ENCODE results near the gene CHPF2.

CHPF2 gene

DNA sequence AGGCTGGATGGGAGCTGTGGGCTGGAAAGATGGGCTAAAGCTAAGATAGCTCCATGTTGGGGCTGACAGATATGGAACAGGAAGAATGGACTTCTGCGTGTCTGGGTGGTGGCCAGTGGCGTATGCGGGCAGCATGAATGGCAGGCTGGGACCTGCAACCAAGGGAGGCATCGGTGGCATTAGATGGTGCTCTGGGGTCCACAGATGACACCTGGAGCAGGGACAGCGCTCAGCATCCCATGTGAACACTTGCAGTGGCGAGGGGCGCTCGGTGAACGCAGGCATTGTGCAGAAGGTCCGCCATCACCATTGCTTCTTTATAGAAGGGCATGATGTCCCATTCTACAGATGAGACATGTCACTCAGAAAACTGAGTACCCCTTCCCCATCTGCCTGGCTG is 37.2 kb downstream of the CHPF2 start:
- no peak for DNase-seq

DNA sequence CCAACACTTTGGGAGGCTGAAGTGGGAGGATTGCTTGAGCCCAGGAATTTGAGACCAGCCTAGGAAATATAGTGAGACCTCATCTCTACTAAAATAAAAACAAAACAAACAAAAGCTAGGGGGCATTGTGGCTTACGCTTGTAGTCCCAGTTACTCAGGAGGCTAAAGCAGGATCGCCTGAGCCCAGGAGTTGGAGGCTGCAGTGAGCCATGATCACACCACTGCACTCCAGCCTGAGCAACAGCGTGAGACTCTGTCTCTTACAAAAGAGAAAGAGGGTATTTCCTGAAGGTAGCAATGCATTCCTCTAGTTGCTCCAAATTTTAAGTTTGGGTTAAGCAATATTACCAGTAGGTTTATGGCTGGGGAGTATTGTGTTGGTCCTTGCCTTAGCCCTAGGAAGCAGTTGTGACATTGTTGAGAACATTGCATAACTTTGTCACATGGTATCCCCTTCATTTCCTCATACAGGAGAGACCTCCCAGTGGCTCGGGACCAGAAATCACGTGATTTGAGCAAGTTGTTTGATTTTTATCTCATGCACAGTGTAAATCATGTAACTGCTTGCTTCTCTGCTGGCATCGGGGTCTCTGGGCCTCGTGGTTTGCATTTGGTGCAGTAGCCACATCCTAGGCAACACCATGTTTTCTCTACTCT is 39.5 kb downstream of the CHPF2 start:
- DNase-seq, result no peak

DNA sequence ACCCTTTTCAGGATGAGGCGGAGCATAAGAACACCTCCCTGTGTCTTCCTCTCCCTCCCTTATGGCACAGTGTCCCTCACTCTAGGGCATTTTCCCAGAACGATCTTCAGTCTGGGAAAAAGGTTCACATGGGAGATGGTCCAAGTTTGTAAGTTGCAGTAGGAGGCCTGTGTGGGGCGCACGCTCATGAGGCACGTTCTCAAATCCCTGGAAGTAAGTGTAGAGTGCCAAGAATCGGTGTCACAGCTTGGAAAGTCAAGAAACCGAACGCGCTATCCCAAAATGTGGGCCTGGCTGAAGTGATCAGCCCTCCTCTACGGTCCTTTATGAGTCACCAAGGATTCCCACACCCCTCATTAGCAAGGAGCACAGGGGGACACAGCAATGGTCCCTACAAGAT is 40.1 kb downstream of the CHPF2 start:
- no peak for DNase-seq

DNA sequence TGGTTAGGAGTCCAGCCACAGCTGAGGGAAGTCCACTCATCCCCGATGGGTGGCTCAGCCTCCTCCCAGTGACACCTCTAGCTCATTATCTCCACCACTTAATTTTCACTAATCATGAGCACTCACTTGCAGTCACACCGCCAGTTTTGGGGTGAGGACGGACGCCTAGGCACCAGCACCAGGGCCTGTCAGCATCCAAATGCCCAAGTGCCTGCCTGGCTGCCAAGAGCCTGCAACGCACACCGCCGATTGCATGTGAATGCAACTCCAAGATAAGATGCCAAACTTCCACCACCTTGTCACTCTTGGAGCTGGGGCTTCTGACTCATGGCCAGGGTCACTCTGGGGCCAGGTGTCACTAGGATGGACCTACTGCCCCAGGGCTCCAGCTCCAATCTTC is 40.6 kb downstream of the CHPF2 start:
- no peak for DNase-seq

- no peak for DNase-seq
Observed at GRCh38 chr7:151273651-151274390, 41.5 kb downstream of the CHPF2 start.

GRCh38 chr7:151274396-151274795 is 42.1 kb downstream of the CHPF2 start:
- DNase-seq, result no peak

- DNase-seq, result no peak
Observed at GRCh38 chr7:151274936-151275812, 42.9 kb downstream of the CHPF2 start.

GRCh38 chr7:151275813-151276577 is 43.7 kb downstream of the CHPF2 start:
- DNase-seq, result no peak

GRCh38 chr7:151276666-151277590 is 44.6 kb downstream of the CHPF2 start:
- DNase-seq, result peak; percentile 6

- DNase-seq, result no peak
Observed at GRCh38 chr7:151277631-151278030, 45.3 kb downstream of the CHPF2 start.

DNA sequence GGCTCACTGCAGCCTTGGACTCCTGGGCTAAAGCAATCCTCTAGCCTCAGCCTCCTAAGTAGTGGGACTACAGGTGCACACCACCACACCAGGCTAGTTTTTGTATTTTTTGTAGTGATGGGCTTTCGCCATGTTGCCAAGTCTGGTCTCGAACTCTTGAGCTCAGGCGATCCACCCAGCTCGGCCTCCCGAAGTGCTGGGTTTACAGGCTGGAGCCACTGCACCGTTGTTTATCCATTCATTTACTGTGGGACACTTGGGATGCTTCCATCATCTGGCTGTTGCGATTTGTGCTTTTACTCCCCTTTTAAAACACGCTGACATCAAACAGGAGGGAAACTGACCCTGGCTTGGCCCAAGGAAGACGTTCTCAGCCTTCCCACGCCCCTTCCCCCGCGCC is 46.7 kb downstream of the CHPF2 start:
- DNase-seq, result no peak

DNA sequence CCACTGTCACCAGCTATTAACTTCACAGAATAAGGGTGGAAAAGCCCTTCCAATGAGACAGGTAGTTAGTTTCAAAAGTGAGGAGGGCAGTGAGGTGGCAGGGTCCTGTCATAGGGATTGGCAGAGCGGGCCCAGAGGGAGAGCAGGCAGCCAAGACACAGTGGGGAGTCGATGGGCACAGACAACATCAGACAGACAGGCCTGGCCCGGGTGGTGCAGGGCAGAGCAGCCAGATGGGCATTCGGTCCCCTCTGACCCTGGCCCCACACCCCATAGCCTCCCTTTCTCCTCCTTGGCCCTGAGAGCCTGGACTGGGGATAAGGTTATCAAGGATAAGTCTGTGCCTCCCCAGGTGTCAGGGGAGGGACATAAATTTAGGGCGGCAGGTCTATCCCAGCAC is 47.6 kb downstream of the CHPF2 start:
- no peak for DNase-seq

GRCh38 chr7:151280388-151281019 is 48.2 kb downstream of the CHPF2 start:
- DNase-seq, result no peak

GRCh38 chr7:151281686-151282085 is 49.4 kb downstream of the CHPF2 start:
- no peak for DNase-seq

GRCh38 chr7:151282111-151282510 is 49.8 kb downstream of the CHPF2 start:
- DNase-seq, result no peak

DNA sequence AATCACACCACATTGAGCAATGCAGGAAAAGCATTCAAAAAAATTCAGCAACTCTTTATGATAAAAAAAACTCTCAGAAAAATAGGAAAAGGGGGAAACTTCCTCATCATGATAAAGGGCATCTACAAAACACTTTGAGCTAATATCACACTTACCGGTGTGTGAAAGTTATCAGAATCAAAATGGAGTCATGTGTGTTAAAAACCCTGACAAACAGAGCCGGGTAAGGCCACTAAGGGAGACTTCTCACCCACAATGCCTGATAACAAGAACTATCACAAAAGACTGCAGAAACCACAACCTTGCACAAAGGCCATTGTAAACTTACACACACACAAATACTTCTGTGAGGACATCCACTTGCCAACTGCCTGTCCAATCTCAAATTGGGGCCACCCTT is 51.0 kb downstream of the CHPF2 start:
- no peak for DNase-seq

- DNase-seq, result no peak
Observed at GRCh38 chr7:151286148-151286547, 53.9 kb downstream of the CHPF2 start.
